NCI-H2107 treated with DMSO at 0.1 percent for 48 hours (cell line): Measurements from ENCODE around the gene ALDH1A1.
"Not testable (repeated sequence)": the region's sequence is repeated elsewhere in the genome, so short reads cannot be mapped to it uniquely, and the experiment has no call there.

ENCODE experiments used
- DNase-seq: peaks from one replicate; lab custom pipeline; 2025; ENCODE audit not compliant: unreplicated experiment; lab: John Stamatoyannopoulos, UW

The ALDH1A1 gene

GRCh38 chr9:72945391-72945790, 7.5 kb downstream of the ALDH1A1 start:
- no peak for DNase-seq

- no peak for DNase-seq
Measured at GRCh38 chr9:72943844-72944462, 8.9 kb downstream of the ALDH1A1 start.

GRCh38 chr9:72942451-72942850, 10.4 kb downstream of the ALDH1A1 start:
- DNase-seq: no peak

GRCh38 chr9:72939581-72939980, 13.3 kb downstream of the ALDH1A1 start:
- DNase-seq: not testable (repeated sequence)

- no peak for DNase-seq
Measured at GRCh38 chr9:72937545-72937944, 15.3 kb downstream of the ALDH1A1 start.

GRCh38 chr9:72936679-72937078, 16.2 kb downstream of the ALDH1A1 start:
- DNase-seq: no peak

- no peak for DNase-seq
Measured at GRCh38 chr9:72936266-72936665, 16.6 kb downstream of the ALDH1A1 start.

GRCh38 chr9:72935595-72935994, 17.3 kb downstream of the ALDH1A1 start:
- no peak for DNase-seq

- DNase-seq: no peak
Measured at GRCh38 chr9:72933730-72934665, 18.9 kb downstream of the ALDH1A1 start.

GRCh38 chr9:72932619-72933018, 20.2 kb downstream of the ALDH1A1 start:
- no peak for DNase-seq

GRCh38 chr9:72931897-72932296, 21.0 kb downstream of the ALDH1A1 start:
- no peak for DNase-seq

GRCh38 chr9:72931437-72931836, 21.4 kb downstream of the ALDH1A1 start:
- no peak for DNase-seq

- DNase-seq: no peak
Measured at GRCh38 chr9:72930828-72931227, 22.0 kb downstream of the ALDH1A1 start.

GRCh38 chr9:72929542-72929941, 23.3 kb downstream of the ALDH1A1 start:
- DNase-seq: no peak

- no peak for DNase-seq
Measured at GRCh38 chr9:72928042-72928507, 24.8 kb downstream of the ALDH1A1 start.

GRCh38 chr9:72926506-72926905, 26.3 kb downstream of the ALDH1A1 start:
- no peak for DNase-seq

GRCh38 chr9:72925891-72926290, 27.0 kb downstream of the ALDH1A1 start:
- DNase-seq: no peak

GRCh38 chr9:72925126-72925789, 27.6 kb downstream of the ALDH1A1 start:
- no peak for DNase-seq

- DNase-seq: no peak
Measured at GRCh38 chr9:72924154-72924790, 28.6 kb downstream of the ALDH1A1 start.

- DNase-seq: no peak
Measured at GRCh38 chr9:72923077-72923476, 29.8 kb downstream of the ALDH1A1 start.
